Activated CD4-positive, CD25-positive, alpha-beta regulatory T cell treated with anti-CD3 and anti-CD28 coated beads, Interleukin-2, amount 50 U/mL, for 24 hours (primary cell): ENCODE measurements around the gene UBXN7.
"Not testable (repeated sequence)": the region's sequence is repeated elsewhere in the genome, so short reads cannot be mapped to it uniquely, and the experiment has no call there.

Source experiments
- ATAC-seq, 2 donors: fragments of 150-1000 bp; cut with Tn5 transposase; one replicate each; pipeline ENCODE4 v1.10.0; 2021; ENCODE audit warnings: mild to moderate bottlenecking in 1 of 2, moderate library complexity in 1 of 2

Gene UBXN7, protein sequence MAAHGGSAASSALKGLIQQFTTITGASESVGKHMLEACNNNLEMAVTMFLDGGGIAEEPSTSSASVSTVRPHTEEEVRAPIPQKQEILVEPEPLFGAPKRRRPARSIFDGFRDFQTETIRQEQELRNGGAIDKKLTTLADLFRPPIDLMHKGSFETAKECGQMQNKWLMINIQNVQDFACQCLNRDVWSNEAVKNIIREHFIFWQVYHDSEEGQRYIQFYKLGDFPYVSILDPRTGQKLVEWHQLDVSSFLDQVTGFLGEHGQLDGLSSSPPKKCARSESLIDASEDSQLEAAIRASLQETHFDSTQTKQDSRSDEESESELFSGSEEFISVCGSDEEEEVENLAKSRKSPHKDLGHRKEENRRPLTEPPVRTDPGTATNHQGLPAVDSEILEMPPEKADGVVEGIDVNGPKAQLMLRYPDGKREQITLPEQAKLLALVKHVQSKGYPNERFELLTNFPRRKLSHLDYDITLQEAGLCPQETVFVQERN

DNA sequence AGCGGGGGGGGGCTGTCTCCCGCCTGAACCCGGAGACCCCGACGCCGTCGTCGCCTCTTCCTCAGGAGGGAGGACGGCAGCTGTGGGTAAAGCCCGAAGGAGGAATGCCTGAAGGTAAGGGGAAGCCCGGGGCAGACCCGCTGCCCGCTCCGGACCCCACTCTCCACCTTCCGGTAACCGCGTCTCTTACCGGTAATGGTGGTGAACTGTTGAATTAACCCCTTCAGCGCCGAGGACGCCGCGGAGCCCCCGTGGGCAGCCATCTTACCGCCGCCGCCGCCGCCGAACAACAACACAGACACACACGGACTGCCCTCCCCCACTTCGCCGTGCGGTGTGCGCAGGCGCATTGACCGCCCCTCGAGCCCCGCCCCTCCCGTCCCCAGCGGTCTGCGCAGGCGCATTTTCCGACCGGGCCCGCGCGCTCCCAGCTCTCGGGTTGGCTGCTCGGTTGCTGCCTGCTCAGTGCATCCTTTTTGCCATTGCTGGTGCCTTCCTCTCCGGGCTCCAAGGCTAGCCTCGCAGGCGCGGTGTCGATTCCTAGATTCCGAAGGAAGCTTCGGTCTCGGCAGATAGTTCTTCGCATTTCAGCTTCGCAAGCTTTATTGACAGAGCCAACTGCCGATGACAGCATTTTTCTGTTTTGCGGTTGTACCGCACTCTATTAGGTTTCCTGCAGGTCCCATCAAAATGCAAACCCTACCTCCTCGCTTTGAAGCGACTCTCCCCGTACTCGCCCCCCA, at the start of gene UBXN7:
Gene UBXN7 (minus strand): TSS at position 291 of the 743 bp plus-strand sequence. CDS start 28 bp downstream, at position 263.
- peak; percentile 86 to 89 for ATAC-seq

DNA sequence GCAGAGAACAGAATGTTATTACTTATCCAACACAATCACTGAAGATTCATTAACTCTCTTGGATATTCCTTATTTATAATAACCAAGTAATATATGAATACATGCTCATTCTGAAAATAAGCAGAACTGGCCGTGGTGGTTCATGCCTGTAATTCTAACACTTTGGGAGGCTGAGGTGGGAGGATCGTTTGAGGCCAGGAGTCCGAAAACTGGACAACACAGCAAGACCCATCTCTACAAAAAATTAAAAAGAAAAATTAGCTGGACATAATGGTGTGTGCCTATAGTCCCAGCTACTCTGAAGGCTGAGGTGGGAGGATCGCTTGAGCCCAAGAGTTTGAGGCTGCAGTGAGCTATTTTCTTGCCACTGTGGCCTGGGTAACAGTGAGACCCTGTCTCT, 45.5 kb upstream of the UBXN7 start:
- ATAC-seq = no peak

DNA sequence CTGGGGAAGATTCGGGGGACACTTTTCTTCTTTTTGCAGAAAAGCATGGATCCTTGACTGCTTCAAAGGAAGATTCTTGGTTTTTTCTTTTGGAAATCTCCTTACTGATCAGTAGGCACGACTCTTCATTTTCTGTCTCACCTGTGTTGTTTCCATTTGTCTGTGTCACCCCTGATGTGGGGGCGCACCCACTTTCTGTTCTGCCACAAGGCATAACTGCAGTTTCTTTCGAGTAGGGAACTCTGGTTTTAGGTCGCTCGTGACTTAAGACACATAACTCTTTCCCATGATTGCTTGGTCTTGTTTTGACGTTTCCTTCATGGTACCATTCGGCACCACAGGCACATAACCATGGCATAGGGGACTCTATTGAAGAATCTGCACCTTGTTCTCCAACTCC, 40.1 kb upstream of the UBXN7 start:
- ATAC-seq = no peak

DNA sequence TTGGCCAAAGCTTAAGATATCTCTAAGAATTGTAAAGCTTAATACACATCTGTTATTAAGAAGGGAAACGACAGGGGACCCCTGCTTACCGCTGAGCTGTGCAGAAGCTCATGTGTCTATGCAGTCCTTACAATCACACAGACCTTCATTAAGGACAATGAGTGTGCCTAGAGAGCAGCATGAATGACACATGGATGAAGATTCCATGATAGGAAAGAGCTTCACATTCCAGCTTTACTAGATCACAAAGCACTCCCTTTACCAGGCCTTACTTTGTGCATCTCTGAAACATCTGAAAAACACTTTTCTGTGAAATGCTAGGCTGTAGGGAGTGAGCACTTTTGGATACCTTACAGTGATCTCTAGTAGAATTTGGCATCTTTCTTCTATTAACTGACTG, 39.3 kb upstream of the UBXN7 start:
- ATAC-seq = no peak

DNA sequence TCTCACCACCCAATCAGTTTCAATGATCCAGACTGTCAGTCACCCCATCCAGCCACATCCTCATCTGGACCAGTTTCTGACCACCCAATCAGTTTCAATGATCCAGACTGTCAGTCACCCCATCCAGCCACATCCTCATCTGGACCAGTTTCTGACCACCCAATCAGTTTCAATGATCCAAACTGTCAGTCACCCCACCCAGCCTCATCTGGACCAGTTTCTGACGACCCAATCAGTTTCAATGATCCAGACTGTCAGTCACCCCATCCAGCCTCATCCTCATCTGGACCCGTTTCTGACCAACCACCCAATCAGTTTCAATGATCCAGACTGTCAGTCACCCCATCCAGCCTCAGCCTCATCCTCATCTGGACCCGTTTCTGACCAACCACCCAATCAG, 38.0 kb upstream of the UBXN7 start:
- not testable (repeated sequence) for ATAC-seq

DNA sequence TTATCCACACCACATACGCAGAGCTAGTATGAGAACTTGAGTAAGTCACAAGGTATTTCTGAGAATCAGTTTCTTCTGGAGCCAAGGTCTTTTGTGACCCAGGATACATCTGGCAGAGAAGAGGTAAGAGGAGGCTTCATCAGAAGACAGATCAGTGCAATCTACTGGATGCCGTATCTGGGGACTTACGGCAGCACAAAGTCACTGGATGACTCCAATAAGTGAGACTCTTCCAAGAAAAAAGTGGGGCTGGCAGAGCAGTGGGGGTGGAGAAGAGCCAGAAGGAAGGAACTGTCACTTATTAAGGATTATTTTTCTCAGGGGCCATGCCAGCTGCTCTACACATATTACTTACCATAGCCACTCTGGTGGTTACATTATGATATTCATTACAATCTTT, 31.6 kb upstream of the UBXN7 start:
- no peak for ATAC-seq

DNA sequence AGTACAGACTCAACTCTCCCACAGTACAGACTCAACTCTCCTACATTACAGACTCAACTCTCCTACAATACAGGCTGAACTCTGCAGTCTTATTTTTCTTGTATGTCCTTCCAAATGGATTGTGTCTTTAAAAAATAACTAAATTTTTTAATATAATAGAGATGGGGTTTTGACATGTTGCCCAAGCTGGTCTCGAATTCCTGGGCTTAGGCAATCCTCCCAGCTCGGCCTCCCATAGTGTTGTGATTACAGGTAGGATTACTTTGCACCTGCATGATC, 31.2 kb upstream of the UBXN7 start:
- no peak for ATAC-seq

DNA sequence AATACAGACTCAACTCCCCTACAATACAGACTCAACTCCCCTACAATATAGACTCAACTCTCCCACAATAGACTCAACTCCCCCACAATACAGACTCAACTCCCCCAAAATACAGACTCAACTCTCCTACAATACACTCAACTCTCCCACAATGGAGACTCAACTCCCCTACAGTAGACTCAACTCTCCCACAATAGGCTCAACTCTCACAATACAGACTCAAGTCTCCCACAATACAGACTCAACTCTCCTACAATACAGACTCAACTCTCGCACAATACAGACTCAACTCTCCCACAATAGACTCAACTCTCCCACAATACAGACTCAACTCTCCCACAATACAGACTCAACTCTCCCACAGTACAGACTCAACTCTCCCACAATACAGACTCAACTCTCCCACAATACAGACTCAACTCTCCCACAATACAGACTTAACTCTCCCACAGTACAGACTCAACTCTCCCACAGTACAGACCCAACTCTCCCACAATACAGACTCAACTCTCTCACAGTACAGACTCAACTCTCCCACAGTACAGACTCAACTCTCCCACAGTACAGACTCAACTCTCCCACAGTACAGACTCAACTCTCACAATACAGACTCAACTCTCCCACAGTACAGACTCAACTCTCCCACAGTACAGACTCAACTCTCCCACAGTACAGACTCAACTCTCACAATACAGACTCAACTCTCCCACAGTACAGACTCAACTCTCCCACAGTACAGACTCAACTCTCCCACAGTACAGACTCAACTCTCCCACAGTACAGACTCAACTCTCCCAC, 30.7 kb upstream of the UBXN7 start:
- ATAC-seq = not testable (repeated sequence)

DNA sequence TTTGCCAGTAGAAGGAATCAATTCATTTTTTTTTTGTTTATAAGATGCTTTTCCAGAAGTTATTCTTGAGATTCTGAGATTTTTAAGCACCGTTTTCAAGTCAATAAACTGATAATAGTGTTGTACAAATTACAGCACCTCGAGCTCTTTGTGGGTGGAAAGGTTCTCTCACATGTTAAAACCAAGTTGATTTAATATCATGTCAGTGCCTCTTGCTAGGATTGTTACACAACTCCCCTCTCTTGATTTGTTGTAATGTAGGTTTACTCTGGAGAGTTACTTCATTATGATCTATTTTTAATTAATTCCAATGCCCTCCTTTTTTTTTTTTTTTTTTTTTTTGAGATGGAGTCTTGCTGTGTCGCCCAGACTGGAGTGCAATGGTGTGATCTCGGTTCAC, 25.8 kb upstream of the UBXN7 start:
- ATAC-seq = no peak

DNA sequence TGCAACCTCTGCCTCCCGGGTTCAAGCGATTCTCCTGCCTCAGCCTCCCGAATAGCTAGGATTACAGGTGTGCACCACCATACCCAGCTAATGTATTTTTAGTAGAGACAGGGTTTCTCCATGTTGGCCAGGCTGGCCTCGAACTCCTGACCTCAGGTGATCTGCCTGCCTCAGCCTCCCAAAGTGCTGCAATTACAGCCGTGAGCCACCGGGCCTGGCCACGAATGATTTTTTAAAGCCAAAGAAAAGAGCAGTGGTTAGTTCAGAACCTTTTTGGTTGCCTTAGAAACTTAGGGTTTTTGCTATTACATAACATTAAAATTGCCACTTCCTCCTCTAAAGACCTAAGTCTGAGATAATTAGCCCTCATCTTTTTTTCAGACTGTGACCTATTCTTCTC, 25.2 kb upstream of the UBXN7 start:
- ATAC-seq = not testable (repeated sequence)

DNA sequence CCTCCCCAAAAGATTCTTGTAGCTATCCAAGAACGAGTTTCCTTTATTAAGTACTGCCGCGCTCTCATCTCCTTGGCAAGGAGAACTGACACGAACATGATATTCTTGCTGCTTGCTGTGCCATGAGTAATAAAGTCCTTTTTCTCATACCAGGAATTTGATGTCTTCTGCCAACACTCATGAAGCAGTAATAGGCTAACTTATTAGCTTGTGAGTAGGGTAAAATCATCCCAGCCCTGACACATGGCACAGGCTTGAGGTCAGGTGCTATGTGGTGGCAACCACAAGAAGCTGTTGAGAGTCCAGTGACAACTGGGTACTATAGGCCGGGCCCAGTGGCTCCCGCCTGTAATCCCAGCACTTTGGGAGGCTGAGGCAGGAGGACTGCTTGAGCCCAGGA, 22.7 kb upstream of the UBXN7 start:
- no peak for ATAC-seq

DNA sequence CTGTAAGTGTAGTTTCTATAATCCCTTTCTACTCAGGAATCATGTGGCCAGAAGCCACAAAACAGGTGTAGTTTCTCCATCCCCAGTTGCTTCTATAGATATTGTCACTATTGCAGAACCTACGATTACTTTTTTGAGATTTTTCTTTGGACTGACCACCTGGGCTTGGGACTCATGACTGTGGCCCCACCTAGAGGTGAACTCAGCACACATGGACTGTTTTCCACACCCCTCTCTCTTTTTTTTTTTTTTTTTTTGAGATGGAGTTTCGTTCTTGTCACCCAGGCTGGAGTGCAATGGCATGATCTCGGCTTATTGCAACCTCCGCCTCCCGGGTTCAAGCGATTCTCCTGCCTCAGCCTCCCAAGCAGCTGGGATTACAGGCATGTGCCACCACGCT, 13.2 kb upstream of the UBXN7 start:
- not testable (repeated sequence) for ATAC-seq

DNA sequence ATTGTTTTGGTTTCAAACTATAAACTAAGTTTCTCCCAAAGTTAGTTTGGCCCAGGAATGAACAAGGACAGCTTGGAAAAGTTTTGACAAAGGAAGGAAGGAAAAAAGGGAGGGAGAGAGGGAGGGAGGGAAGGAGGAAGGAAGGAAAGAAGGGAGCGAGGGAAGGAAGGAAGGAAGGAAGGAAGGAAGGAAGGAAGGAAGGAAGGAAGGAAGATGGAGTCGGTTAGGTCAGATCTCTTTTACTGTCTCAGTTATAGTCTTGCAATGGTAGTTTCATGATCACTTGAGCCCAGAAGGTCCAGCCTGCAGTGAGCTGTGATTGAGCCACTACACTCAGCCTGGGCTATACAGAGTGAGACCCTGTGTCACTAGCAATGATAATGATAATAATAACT, 12.3 kb upstream of the UBXN7 start:
- no peak for ATAC-seq

DNA sequence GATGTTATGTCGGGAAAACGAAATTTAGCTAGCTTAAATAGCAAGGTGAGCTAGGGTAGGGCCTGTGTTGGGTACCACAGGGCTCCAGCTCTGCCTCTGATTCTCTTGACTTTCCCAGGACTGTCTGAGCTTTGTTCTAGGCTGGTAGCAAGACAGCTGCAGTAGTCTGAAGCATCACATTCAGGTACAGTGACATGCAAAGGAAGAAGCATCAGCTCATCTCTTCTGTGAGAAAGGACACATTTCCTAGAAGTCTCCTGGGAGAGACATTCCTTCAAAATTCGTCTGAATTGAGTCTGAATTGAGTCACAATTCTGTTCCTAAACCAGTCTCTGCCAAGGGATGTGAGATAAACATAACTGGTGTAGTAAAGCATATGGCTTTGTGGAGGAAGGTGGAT, 8.5 kb upstream of the UBXN7 start:
- no peak for ATAC-seq

DNA sequence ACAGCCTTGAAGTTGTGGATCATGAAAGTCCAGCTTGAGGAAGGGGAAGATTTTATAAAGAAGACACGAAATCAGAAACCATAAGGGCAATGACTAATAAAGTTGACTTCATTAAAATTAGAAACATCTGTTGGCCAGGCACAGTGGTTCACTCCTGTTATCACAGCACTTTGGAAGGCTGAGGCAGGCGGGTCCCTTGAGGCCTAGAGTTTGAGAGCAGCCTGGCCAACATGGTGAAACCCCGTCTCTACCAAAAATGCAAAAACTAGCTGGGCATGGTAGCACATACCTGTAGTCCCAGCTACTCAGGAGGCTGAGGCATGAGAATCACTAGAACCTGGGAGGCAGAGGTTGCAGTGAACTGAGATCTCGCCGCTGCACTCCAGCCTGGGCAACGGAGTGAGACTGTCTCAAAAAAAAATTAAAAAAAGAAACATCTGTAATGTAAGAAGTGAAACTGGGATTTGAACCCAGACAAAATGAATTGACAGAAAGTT, 7.9 kb upstream of the UBXN7 start:
- ATAC-seq = no peak

DNA sequence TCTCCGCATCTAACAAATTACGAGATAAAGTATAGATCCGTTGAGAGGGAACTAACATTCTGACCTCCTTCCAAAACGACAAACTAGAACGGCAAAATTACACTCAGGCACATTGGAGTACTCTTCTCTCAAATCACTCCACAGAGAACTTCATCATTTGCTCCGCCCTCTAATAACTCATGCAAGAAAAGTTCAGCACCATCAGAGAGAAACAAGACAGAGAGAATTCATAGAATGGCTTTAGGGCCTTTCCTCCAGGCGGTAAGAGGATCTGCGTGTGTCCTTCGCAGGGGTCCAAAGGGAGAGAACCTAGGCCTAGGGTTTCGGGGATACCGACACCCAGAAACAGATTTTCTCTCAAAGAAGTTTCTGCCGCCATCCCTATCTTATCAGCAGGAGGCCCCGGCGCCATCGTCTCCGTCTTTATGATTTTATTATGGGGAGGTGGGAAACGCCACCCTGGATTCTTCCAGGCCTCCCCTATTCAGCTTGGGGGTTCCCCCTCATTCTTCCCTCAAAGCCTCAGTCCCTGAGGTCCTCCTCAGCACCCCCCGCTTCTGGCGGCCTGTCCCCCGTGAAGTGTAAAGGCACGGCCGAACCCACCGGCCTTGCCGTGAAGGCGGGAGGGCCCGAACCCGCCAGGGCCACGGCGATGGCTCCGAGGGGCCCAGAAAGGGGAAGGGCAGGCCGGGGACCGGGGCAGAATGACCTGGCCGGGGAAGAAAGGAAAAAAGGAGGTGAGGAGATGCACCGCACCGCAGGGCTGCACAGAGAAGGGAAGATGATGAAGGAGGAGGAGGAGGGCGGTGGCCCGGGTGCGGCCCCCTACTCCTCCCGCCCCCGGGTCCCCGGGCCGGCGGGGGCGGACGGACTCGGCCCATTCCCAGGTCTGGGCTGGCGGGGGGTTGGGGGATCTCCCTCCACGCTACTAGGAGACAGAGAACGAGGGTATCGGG, 768 bp downstream of the UBXN7 start:
- ATAC-seq = peak; percentile 3 to 21

DNA sequence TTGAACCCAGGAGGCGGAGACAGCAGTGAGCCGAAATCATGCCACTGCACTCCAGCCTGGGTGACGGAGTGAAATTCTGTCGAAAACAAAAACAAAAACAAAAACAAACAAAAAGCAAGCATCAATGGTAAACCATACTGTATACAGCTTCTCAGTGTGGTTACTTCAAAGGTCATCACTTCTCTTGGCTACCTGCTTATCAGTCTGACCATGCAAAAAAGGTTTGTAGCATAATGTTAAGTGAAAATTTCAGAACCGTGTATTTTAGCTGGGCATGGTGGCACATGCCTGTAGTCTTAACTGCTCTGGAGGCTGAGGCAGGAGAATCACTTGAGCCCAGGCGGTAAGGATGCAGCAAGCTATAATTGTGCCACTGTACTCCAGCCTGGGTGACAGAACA, 4.2 kb downstream of the UBXN7 start:
- no peak for ATAC-seq

DNA sequence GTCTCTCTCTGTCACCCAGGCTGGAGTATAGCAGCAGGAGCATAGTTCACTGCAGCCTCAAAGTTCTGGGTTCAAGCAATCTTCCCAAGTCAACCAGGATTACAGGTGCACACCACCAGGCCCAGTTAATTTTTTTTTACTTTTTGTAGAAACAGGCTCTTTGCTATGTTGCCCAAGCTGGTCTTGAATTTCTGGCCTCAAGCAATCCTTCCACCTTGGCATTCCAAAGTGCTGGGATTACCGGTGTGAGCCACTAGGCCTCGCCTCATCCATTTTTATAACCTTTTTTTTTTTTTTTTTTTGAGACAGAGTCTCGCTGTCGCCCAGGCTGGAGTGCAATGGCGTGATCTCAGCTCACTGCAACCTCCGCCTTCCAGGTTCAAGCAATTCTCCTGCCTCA, 7.8 kb downstream of the UBXN7 start:
- ATAC-seq = not testable (repeated sequence)

DNA sequence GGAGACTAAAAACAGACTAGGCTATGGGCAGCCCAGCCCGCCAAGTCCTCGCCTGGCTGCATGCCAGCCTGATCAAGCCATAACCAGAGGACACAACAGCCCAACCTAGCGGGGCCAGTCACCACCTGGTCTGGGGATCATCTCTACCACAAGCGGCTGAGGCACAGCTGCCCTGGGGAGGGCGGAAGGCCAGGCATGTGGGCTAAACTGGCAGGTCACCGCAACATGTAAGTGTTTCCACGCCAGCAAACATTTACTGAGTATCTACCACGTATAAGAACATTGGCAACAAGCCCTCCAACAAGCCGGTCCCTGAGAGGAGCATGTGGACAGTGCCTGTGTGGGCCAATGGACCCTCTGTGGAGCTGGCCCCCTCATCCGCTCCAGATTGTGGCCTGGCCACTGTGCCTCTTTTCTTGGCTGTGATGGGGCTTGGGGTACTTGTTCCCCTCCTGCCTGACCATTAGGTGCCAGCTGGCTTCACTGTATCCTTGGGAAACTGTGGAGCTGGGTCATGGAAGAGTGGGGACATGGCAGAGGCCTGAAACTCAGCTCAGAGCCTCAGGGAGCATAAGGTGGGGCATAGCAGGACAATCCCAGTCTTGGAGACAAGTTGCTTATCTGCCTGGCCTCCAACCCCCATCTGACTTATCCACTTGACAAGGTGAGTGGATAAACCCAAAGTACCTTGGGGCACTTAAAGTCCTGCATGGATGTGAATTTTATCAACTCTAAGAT, 9.0 kb downstream of the UBXN7 start:
- ATAC-seq = no peak

DNA sequence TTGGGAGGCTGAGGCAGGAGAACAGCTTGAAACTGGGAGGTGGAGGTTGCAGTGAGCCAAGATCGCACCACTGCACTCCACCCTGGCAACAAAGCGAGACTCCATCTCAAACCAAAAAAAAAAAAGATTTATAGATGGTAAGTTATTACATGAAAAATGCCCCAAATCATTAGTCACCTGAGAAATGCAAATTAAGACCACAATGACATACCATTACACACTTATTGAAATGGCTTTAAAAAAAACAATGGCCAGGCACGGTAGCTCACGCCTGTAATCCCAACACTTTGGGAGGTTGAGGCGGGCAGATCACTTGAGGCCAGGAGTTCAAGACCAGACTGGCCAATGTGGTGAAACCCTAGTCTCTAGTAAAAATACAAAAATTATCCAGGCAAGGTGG, 10.6 kb downstream of the UBXN7 start:
- ATAC-seq = peak; percentile 85 to 94

DNA sequence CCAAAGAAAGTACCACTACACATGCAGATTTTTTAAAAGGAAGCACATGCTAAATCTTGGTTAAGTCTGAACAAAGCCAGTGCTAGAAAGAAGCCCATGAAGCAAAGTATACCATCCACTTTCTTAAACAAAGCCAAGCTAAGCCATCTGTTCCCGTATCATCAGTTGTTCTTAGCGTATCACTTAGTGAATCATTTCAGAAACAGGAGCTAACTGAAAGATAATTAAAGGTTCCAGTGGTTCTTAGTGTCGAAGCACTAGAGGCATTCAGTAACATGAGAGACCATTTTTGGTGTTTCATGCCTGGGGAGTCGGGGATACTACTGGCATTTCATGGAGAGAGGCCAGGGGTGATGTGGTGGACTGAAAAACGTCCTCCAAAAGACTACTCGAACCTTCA, 12.8 kb downstream of the UBXN7 start:
- ATAC-seq = no peak
